ENCODE data around the gene ENPP4.

- TF ChIP-seq ARNTL (CRISPR knock-in tag; IDR thresholded peaks at IDR 0.05; ENCODE audit: borderline replicate concordance, low read depth) = no peak
- no peak for TF ChIP-seq ZFP30 (CRISPR knock-in tag; IDR thresholded peaks at IDR 0.05)
- no peak for TF ChIP-seq RARB (CRISPR knock-in tag; IDR thresholded peaks at IDR 0.05)
Observed at GRCh38 chr6:46115634-46116033, 14.2 kb upstream of the ENPP4 start.

Data from SK-N-SH treated with all-trans-retinoic acid at 6 μM for 48 hours (cell line).